AG08395 (cell line): Measurements from ENCODE around the gene FRMD3.
"Not testable (repeated sequence)": the region's sequence is repeated elsewhere in the genome, so short reads cannot be mapped to it uniquely, and the experiment has no call there.

ENCODE experiments used
- DNase-seq: peaks from one replicate; pipeline ENCODE4 v3.0.0; 2012; ENCODE audit warnings: mixed read lengths, low spot score

Gene FRMD3

DNA sequence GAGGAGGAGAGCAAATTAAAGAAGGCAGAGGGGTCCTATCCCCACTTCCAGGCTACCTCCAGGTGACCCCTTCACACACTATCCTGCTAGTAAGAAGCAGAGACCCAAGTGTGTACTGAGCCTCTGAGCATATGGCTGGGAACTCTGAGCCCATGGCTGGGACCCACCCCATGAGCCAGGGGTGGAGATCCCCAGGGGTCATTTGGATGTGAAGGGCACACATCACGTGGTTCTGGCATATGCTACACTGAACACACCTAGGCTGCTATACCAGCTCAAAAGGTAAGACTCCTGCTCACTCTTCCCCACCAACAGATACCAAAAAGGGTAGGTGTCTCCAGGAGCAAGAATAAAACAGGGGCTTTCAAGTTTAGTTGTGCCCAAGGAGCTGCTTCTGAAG is 149.9 kb downstream of the FRMD3 start:
- DNase-seq = no peak

DNA sequence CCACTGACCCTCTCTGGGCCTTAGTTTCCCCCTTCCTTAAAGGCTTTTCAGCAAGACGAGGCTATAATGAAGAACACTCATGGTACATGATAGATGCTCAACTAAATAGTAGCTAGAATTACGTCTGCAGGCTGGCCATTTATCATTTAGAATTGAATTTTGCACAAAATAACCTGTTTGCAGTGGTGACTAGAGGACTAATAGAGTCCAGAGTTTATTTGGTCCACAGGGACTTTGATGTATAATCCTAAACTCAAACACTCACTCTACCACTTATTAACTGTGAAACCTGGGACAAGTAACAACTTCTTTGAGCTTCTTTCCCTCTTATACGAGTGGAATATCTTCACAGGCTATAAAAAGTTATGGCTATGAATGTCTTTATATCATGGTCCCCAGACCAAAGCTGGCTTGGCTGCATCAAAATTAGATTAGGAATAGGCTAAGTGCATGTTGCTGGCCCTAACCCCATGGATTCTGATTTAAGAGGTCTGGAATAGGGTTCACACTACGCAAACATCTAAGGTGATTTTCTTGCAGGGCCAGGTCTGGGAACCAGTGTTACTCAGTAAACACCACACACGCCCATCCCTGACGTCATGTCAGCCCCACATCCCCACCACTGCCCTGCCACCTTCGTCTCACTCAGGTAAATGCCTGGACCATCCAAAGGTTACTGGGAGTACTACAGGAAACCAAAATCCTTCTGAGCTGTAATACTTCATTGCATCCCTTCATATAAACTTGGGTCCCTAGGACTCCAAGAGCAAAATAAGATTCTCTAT is 150.6 kb downstream of the FRMD3 start:
- no peak for DNase-seq

DNA sequence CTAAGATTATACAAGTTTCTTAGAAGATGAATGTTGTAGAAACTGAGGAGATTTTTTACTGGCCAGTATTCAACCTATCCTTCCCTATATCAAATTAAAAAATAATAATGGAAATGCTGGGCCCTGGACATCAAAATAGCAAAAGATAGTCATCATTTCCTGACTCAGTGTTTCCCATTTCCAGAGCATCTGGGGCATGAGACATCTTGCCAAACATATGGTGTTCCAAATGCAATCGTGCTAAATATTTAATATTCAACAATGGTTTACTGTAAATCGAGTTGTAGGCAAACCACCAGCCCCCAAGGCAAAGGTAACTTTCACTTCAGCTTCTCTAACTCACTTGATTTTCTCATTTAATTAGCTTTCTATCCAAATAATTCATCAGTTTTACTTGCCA is 152.9 kb downstream of the FRMD3 start:
- DNase-seq = peak; percentile 20

DNA sequence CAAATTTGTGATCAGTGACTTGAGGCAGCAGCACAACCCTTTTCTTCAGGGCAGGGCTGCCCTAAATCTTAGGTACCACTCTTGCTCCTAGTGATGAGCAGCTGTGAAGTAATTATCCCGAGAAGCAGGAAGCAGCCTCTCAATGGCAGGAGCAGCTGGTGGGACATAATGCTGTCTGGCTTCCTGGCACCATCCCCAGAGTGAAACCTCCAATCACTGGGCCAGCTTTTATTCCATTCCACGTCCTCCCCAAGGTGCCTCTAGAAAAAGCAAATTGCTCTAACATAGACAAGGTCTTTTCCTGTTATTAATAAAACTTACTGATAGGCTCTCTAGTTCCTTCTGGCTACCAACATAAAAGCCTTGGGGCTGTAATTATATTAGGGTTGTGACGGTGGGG is 154.0 kb downstream of the FRMD3 start:
- no peak for DNase-seq

DNA sequence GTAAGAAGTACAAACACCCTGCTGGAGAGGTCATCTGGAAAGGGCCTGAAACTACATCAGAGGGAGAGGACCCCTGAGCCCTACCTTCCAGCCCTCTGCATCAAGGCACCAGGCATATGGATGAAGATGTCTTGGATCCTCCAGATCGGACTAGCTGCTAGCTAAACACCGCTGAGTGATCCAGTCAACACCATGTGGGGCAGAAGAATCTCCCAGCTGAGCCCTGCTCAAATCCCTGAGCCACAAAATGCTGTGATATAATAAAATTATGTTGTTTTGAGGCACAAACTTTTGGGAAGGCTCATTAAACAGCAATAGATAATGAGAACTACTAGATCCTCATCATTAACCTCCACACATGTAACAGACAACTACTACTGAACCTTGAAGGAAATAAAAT is 155.2 kb downstream of the FRMD3 start:
- no peak for DNase-seq

DNA sequence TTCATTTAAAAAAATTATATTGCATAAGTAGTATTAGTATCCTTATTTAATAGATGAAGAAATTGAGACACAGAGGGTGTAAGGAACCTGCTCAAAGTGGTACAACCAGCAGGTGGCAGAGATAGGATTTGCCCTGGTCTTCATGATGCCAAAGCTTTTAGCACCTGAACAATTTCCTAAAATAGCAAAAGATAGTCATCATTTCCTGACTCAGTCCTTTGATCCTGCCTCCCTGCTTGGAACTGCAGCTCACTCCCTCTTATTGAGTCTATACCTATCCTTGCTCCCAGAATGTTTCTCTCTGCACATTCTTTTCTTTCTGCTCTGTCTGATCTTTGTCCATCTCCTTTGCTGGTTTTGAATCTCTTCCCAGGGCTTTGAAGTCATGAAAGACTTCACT is 155.8 kb downstream of the FRMD3 start:
- no peak for DNase-seq

DNA sequence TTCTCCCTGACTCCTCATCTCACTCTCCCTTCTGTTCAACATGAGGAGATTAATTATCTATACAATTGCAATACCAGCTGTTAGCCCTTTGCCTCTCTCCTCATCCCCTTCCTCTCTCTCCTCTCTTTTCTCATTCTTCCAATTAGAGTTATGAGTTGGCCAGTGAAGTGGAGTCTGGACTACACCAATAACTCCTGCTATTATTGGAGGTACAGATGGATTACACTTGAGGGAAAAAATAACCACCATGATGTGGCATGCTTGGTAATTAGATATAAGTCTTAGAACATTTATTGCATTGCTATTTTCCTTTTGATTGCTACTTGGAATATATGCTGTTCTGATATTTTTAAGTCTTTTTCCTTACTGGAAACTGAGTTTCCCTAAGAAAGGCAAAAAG is 159.2 kb downstream of the FRMD3 start:
- no peak for DNase-seq

DNA sequence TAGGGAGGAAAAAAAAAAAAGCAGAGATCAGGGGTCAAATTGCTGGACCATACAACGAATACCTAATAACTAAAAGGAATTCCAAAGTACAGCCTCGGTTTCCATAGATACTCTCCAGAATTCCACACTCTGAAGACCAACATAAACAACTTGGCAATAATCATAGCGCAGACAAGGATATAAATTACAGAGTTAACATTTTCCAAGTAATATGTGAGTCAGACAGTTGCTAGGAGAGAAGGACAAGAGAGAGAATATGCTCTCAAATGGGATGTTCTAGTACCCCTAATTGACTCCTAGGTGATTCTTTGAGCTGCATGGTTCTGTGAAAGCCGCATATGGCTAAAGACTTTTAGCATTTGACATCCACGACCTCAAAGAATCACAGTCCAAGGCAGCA is 165.2 kb downstream of the FRMD3 start:
- DNase-seq = no peak

DNA sequence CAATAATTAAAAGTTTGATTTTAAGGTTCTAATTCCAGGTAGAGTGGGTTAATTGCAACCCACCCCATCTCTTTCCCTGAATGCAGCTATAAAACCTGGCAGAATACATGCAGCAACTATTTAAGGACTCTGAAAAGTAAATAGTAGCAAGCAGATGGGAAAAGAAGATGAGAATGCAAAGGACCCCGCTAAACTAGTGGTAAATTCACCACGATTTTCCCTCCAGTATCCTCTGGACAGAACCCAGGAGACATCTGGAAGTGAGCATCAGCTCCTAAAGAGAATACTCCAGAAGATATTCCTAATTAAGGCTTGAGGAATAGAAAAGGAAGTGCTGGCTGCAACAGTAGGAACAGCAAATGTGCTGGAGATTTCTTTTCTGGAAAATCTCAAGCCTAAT is 170.9 kb downstream of the FRMD3 start:
- DNase-seq = no peak

DNA sequence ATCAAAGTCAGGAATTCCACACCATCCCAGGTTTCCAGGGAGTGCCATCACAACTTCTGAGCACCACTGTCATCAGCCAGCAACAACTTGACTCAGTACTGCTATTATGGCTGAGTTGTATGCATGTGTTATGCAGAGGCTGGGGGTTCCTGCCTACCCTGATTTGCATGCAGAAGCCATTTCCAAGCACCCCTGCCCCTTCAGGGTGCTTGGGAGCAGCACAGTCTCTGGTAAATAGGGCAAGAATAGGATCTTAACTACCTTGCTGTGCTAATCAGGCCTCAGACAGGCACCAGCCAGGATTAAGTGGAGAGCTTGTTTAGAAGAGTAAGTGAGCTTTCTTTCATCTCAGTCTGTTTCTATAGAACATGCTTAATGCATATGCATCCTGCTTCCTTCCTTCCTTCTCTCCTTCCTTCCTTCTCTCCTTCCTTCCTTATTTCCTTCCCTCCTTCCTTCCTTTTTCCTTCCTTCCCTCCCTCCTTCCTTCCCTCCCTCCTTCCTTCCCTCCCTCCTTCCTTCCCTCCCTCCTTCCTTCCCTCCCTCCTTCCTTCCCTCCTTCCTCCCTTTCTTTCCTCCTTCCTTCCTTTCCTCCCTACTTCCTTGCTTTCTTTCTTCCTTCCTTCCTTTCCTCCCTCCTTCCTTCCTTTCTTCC is 175.7 kb downstream of the FRMD3 start:
- no peak for DNase-seq

DNA sequence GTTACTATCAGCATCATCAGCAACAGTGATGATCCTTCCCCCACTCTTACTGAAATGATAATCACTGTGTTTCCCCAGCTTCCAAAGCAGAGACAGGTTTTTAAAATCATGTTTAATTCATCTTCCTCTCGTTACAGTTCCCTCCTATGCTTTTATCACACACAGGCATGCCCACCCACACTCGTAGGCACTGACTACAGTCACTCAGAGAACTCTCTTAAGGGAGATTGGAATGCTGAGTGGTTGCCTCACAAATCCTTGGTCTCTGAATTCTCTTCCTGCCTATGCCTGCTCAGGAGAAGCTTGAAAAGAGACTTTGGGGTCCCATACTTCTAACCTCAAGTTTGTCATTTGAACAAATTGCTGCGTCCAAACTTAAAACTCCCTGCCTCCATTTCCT is 179.2 kb downstream of the FRMD3 start:
- DNase-seq = no peak

DNA sequence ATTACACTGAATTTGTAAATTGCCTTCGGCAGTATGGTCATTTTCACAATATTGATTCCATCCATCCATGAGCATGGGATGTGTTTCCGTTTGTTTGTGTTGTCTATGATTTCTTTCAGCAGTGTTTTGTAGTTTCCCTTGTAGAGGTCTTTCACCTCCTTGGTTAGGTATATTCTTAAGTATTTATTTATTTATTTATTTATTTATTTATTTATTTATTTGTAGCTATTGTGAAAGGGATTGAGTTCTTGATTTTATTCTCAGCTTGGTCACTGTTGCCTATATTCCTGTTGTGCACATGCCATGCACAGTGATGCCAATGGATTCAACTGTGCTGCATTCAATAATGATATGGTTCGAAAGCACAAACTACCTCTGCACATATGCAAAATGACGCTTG is 179.7 kb downstream of the FRMD3 start:
- not testable (repeated sequence) for DNase-seq

DNA sequence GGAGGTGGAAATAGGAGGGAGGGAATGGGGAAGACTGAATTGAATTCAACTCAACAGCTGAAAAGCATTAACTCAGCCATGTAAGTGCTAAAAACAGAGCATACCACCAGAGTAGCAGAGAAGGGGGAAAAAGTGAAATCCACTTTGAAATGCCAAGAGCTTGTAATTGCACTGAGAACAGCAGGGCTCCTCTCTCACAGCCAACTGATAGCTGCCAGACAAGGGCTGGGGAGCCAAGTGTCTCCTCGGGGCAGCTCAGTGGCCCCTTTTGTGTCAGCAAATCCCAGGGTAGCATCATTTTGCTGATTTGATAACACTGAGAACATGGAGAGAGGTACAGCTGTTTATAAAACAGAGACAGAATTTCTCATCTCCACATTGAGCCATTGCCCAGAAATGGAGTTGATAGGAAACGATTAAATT is 182.5 kb downstream of the FRMD3 start:
- DNase-seq = no peak

DNA sequence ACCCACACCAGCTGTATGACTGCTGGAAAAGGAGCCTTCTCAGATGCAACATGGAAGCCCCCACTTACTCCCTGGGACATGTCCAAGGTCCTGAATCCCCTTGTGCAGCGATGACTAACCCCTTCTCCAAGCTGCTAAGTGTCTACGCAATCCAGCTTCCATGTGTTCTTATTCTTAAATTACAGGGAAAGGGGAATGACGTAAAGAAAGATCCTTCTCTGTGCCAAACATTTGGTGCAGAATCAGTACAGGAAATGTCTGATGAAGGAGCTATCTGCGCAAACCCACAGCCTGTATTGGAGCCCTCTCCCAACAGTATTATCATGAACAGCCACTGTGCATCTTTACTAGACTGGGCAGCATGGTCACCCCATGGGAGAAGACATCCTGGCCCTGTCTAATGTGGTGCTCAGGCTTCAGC is 183.2 kb downstream of the FRMD3 start:
- DNase-seq = peak; percentile 34

DNA sequence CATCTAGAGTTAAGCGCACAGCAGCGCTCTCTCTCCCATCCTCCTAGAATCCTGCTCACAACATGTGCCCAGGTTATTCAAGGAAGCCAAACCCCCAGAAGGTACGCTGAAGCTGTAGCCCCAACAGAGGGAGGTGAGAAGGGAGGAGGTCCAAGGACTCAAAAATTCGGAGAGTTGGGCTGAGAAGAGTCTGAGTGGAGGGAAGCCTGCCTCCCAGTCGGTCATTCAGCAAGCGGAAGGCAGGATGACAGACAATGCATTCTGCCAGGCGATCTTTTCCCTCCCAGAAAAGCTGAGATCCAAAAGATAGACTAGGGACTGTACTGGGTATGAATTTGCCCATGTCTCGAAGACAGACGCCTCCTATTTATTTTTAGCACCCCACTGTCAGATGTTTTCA is 189.2 kb downstream of the FRMD3 start:
- DNase-seq = no peak

DNA sequence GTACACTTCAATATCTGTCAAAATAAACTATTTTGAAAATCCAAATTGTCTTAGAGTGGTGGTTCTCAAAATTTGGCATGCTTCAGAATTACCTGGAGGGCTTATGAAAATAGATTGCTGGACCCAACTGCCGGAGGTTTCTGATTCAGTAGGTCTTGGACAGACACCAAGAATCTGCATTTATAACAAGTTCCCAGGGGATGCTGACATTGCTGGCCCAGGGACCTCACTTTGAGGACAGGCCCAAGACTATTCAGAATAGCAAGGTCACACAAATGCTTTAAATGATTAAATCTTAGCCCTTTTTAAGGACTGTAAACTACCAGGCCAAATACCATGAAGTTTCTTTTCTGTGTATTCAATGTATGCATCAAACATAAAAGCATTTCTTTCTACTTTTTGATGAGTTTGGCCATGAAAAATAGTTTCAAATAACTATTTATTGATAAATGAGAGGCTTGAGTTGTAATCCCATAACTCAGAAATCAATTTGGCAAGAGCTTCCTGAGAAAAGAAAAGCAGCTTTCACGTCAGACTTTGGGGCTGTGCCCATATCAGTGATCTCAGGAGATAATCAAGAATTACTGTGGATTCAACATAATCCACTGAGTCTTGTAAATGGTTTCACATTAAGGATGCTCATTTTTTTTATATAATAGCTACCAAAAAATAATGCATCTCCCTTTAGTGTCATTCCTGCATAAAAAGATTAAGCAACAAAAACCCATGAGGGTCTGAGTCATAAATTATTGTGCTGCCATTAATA is 191.4 kb downstream of the FRMD3 start:
- no peak for DNase-seq

DNA sequence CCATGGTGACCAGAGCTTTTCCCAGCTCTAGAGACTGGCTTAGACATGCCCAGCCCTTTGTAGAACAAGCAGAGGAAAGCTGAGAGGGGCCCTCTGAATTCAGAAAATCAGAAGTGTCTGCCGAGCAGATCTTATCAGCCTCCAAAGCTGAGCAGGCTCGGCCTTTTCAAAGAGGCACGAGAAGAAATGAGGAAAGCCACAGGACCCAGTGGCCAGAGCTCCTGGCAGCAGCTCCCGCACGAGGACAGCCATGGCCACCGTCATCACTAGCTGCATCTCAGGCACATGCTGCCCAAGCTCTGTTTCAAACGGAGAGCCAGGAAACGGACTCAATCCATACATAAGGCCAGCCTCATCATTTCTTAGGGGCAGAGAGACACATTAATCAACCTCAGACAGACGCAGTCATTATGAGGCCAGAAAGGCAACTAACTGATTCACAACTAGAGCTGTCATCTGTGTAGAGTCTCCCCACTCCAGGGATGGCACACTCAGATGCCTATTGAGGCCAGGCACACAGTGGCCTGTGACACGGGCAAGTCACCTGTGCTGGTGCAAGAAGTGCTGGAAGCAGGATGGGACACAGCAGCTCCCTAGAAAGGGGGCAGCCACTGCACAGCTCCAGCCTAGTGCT is 194.7 kb downstream of the FRMD3 start:
- DNase-seq = no peak

DNA sequence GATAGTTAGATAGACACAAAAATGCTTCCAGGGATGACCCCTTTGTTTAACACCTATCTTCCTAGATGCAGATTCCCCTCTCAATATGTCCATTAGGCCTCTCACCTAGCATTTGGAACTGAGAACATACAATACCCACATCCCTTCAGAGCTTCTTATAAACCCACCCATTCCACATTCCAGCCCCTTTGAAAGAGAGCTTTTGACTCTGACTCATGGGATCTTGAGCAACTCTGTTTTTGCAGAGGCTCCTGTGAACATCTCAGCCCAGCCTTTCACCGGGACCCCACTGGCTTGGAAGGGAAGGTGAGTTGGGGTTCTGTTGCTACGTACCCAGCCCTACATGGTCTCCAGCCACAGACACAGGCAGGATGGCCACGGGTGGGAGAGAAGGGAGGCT is 195.5 kb downstream of the FRMD3 start:
- no peak for DNase-seq

DNA sequence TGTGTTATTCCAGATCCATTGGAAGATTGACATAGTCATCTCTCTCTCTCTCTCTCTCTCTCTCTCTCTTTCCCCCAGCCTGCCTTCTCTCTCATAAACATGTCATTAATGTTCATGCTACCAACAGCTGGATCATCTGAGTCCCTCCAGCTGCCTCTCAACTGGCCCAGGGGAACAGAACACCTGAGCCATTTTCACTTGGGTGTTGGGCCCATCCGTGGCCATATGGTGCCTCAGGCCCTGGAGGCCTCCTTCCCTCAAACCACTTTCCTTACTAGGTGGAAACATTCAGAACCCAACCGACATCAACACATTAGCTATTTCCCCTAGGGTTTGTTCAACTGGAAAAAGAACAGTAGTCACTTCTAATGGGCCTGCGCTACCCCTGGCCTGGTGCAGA is 196.2 kb downstream of the FRMD3 start:
- DNase-seq = no peak

DNA sequence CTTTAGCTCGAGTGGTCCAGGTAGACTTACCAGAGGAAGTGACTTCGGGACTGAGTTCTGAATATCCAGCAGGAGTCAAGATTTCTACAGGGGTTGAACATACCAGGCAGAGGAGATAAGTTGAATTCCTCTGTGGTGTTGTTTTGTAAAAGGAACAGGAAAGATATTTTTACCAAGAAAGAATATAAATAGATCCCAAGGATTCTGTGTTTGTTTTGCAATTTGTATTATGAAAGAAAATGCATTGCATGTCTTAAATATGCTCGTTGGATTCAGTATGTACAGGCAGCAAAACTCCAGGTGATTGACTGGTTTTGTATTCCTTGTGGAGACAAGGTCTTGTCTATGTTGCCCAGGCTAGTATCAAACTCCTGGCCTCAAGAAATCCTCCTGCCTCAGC is 197.8 kb downstream of the FRMD3 start:
- DNase-seq = no peak

DNA sequence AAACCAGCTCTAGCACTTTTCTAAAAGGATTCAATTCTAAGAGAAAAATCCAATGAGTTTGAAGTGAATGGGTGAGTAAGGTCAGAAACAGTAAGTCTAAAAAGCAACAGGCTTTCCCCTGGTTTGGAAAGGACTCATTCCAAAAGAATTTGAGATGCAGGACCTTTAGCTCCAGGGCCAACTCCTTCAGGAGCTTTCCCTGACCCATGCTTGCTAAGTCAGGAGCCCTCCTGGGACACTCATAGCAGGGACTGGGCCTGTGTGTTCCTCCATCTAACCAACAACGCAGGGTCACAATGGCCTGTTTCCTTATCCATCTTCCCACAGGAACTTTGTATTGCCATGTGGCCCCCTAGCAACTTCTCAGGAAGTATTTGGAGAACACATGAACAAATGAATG is 198.8 kb downstream of the FRMD3 start:
- DNase-seq = peak; percentile 31

DNA sequence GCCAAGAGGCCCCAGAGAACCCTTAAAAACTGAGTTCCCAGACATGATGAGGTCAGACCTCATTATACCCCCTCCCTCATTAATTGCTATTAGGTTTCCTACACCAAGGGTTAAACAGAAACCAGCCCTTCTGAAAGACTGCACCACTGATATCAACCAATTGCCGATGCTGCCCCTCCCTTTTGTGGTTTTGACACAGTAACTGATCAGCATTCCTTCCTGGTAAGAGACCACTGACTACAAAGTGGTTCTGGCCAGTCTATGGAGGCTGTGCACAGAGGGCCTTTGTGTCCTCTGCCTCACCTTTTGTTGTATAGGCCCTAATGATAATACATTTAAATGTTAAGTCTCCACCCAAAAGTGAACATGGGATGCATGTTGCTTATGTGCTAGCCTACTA is 201.5 kb downstream of the FRMD3 start:
- DNase-seq = no peak

DNA sequence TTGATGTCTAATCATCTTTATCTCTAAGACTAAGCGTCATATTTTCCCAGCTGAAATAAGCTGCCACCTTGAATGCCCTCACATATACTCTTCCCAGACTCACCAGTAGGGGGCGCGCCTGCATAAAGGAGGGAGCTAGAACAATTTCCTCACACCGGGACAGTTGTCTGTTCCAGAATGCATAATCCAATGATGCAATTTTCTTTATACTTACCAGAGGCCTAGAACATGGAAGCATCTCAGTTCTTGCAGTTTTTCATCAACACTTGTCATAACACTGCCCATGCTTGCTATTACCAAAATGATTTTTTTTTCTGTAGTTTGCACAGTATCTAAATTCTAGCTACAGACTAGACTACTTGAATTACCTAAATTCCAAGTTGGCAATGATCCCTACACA is 203.9 kb downstream of the FRMD3 start:
- peak; percentile 82 for DNase-seq
